Fibroblast of lung (primary cell): ENCODE data around the gene MYMX.

ENCODE experiments used
- CTCF ChIP-seq, 2 donors: IDR thresholded peaks in 1 of 2; conservative IDR thresholded peaks in 1 of 2; 1 replicate in 1 of 2; 2 replicates in 1 of 2; pipeline ENCODE4 v1.5.1; 2011 to 2012; ENCODE audit warnings: low read length in 2 of 2, control low read depth in 1 of 2, inconsistent platforms in 1 of 2, low read depth in 1 of 2, mild to moderate bottlenecking in 1 of 2
- EZH2 ChIP-seq: IDR thresholded peaks from 2 replicates; pipeline ENCODE4 v1.5.1; 2012; ENCODE audit warnings: low read length, control low read depth, mild to moderate bottlenecking; ENCODE audit errors: missing control alignments

- TF ChIP-seq CTCF (conservative IDR thresholded peaks at IDR 0.05 in 1 of 2, IDR thresholded peaks at IDR 0.05 in 1 of 2; ENCODE audit: low read depth in 1 of 2, low read length in 2 of 2) (no peak), EZH2 (no peak)
These were observed 11.7 kb downstream of the MYMX start for GRCh38 chr6:44228433-44228832.
